Smooth muscle cell (in vitro differentiated cells): Measurements from ENCODE around the gene ANKRD28. TPM values are rescaled to one million over a fixed set of nuclear protein-coding genes. Genes with fewer than 3 reads are reported as not detected.

Experiments
- DNase-seq: peaks from one replicate; lab custom pipeline; 2025; ENCODE audit not compliant: unreplicated experiment; lab: John Stamatoyannopoulos, UW
- H2AFZ ChIP-seq: fragments of 200-600 bp; sonication (generic); 2 replicates; pipeline ENCODE4 v1.6.0; 2016; ENCODE audit warnings: antibody characterized with exemption, low read depth, mild to moderate bottlenecking
- H3F3A ChIP-seq: fragments of 200-600 bp; sonication (generic); 2 replicates; pipeline ENCODE4 v1.6.0; 2017; ENCODE audit warnings: antibody characterized with exemption, low read depth
- H3K27ac ChIP-seq: fragments of 200-600 bp; sonication (generic); 2 replicates; pipeline ENCODE4 v1.5.1; 2016; ENCODE audit warnings: low read depth, mild to moderate bottlenecking
- H3K27me3 ChIP-seq: fragments of 200-600 bp; sonication (generic); 2 replicates; pipeline ENCODE4 v1.6.1; 2016; ENCODE audit warnings: low read depth, mild to moderate bottlenecking
- H3K36me3 ChIP-seq: fragments of 200-600 bp; sonication (generic); 2 replicates; pipeline ENCODE4 v1.5.1; 2016; ENCODE audit warnings: low read depth
- H3K4me1 ChIP-seq: fragments of 200-600 bp; sonication (generic); 2 replicates; pipeline ENCODE4 v1.5.1; 2016; ENCODE audit warnings: low read depth
- H3K4me2 ChIP-seq: fragments of 200-600 bp; sonication (generic); 2 replicates; pipeline ENCODE4 v1.6.0; 2016; ENCODE audit warnings: mild to moderate bottlenecking
- H3K4me3 ChIP-seq: fragments of 200-600 bp; sonication (generic); 2 replicates; pipeline ENCODE4 v1.5.1; 2016; ENCODE audit warnings: mild to moderate bottlenecking
- H3K79me2 ChIP-seq: fragments of 200-600 bp; sonication (generic); 2 replicates; pipeline ENCODE4 v1.6.0; 2016; ENCODE audit warnings: low read depth, mild to moderate bottlenecking
- H3K9ac ChIP-seq: fragments of 200-600 bp; sonication (generic); 2 replicates; pipeline ENCODE4 v1.6.0; 2016; ENCODE audit warnings: low read depth
- H3K9me3 ChIP-seq: fragments of 200-600 bp; sonication (generic); replicated peaks from 2 replicates; pipeline ENCODE4 v1.5.1; 2016; ENCODE audit warnings: low read depth
- H4K20me1 ChIP-seq: fragments of 200-600 bp; sonication (generic); 2 replicates; pipeline ENCODE4 v1.6.0; 2016; ENCODE audit warnings: low read depth
- WGBS: methylation state at CpG from one replicate; pipeline ENCODE4 v1.1.7; 2016; ENCODE audit warnings: low lambda C conversion rate; 5-methylcytosine and 5-hydroxymethylcytosine counted together
- polyA plus RNA-seq: library from polyadenylated mRNA; unstranded; fragments of >200 nt; fragmentation: Nextera tagmentation; extraction: Ambion mirVana; gene quantifications from 2 replicates; pipeline ENCODE4 v1.2.1, GENCODE V29; 2016
- total RNA-seq: library from RNA; depleted of rRNA; stranded (reverse); fragments of >200 nt; gene quantifications from 2 replicates; pipeline ENCODE4 v1.2.3, GENCODE V29; 2014
- TF ChIP-seq, protein P1 (sequence below): fragments of 200-600 bp; sonication (generic); IDR thresholded peaks from 2 replicates; pipeline ENCODE4 v1.5.1; 2017; ENCODE audit warnings: borderline replicate concordance, mild to moderate bottlenecking, antibody characterized with exemption; ENCODE audit not compliant: insufficient read depth, poor library complexity, severe bottlenecking

The ANKRD28 gene
- total and polyA plus RNA-seq, 2 experiments from 2014 or later = 11.8 to 35.7 TPM

DNA sequence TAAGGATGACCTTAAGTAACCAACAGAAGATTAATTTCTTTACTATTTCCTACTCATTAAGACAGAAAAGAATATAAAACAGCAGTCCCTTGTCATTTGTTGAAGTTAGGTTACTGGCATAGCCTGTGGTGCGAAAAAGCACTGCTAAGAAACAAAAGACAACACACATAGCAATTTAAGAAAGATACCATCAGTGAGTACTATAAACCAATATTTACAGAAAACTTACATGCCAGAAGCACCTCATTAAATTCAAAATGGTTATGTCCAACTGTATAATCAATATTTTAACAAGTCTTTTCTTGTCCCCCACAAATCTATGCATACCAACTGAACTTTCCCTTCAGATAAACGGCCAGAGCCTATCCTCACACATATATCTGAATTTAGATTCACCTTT is 42.0 kb downstream of the ANKRD28 start:
- no peaks in the 10 kb centered on the region for H4K20me1 ChIP-seq
- H3F3A ChIP-seq = no peaks in the 10 kb centered on the region
- H3K27ac ChIP-seq = no peak overlapping the region
- H3K4me1 ChIP-seq = no peaks in the 10 kb centered on the region
- H3K9ac ChIP-seq = no peak overlapping the region
- H2AFZ ChIP-seq = no peak overlapping the region
- no peak for DNase-seq
- H3K9me3 ChIP-seq = no peaks in the 10 kb centered on the region
- no peaks in the 10 kb centered on the region for H3K27me3 ChIP-seq
- no peaks in the 10 kb centered on the region for H3K36me3 ChIP-seq
- WGBS = 95% methylated on average over 2 of the region's 2 CpGs
- H3K4me2 ChIP-seq = no peak overlapping the region
- TF ChIP-seq, protein P1, sequence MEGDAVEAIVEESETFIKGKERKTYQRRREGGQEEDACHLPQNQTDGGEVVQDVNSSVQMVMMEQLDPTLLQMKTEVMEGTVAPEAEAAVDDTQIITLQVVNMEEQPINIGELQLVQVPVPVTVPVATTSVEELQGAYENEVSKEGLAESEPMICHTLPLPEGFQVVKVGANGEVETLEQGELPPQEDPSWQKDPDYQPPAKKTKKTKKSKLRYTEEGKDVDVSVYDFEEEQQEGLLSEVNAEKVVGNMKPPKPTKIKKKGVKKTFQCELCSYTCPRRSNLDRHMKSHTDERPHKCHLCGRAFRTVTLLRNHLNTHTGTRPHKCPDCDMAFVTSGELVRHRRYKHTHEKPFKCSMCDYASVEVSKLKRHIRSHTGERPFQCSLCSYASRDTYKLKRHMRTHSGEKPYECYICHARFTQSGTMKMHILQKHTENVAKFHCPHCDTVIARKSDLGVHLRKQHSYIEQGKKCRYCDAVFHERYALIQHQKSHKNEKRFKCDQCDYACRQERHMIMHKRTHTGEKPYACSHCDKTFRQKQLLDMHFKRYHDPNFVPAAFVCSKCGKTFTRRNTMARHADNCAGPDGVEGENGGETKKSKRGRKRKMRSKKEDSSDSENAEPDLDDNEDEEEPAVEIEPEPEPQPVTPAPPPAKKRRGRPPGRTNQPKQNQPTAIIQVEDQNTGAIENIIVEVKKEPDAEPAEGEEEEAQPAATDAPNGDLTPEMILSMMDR = no peak
- H3K4me3 ChIP-seq = no peak overlapping the region
- no peaks in the 10 kb centered on the region for H3K79me2 ChIP-seq

GRCh38 chr3:15755181-15755580 is 42.6 kb downstream of the ANKRD28 start:
- H3K4me3 ChIP-seq = no peak overlapping the region
- no peaks in the 10 kb centered on the region for H3F3A ChIP-seq
- no peak overlapping the region for H3K27ac ChIP-seq
- H3K9ac ChIP-seq = no peak overlapping the region
- H3K36me3 ChIP-seq = peaks cover 3% of the 10 kb centered on the region
- no peaks in the 10 kb centered on the region for H4K20me1 ChIP-seq
- TF ChIP-seq, protein P1 = no peak
- DNase-seq = no peak
- no peaks in the 10 kb centered on the region for H3K4me1 ChIP-seq
- no peak overlapping the region for H3K4me2 ChIP-seq
- no peaks in the 10 kb centered on the region for H3K27me3 ChIP-seq
- H3K9me3 ChIP-seq = no peaks in the 10 kb centered on the region
- no peak overlapping the region for H2AFZ ChIP-seq
- H3K79me2 ChIP-seq = no peaks in the 10 kb centered on the region
- 97% methylated on average over 1 of the region's 1 CpG for WGBS

- Histone ChIP-seq H3K9me3 (no peaks in the 10 kb centered on the region), H2AFZ (no peak overlapping the region), H3K4me1 (no peaks in the 10 kb centered on the region), H3K79me2 (no peaks in the 10 kb centered on the region), H4K20me1 (no peaks in the 10 kb centered on the region), H3F3A (no peaks in the 10 kb centered on the region), H3K27ac (no peak overlapping the region), H3K4me2 (no peak overlapping the region), H3K27me3 (no peaks in the 10 kb centered on the region), H3K36me3 (peaks cover 3% of the 10 kb centered on the region), H3K9ac (no peak overlapping the region), H3K4me3 (no peak overlapping the region)
- 81% methylated on average over 2 of the region's 2 CpGs for WGBS
- DNase-seq = no peak
- TF ChIP-seq, protein P1 = no peak
Measured at GRCh38 chr3:15754047-15754446, 43.7 kb downstream of the ANKRD28 start.

- Histone ChIP-seq H3K27me3 (no peaks in the 10 kb centered on the region), H3F3A (no peaks in the 10 kb centered on the region), H3K9ac (no peak overlapping the region), H3K27ac (no peak overlapping the region), H3K9me3 (no peaks in the 10 kb centered on the region), H3K4me1 (no peaks in the 10 kb centered on the region), H3K4me2 (no peak overlapping the region), H4K20me1 (no peaks in the 10 kb centered on the region), H2AFZ (no peak overlapping the region), H3K4me3 (no peak overlapping the region), H3K79me2 (no peaks in the 10 kb centered on the region), H3K36me3 (peaks cover 3% of the 10 kb centered on the region)
- DNase-seq = no peak
- 81% methylated on average over 5 of the region's 5 CpGs for WGBS
- TF ChIP-seq, protein P1 = no peak
Measured at GRCh38 chr3:15753056-15753710, 44.6 kb downstream of the ANKRD28 start.
